T-cell (primary cell): ENCODE data around the gene HBM. TPM values are rescaled to one million over a fixed set of nuclear protein-coding genes. Genes with fewer than 3 reads are reported as not detected.
"Not testable (repeated sequence)": the region's sequence is repeated elsewhere in the genome, so short reads cannot be mapped to it uniquely, and the experiment has no call there.

Source experiments
- ATAC-seq, 4 experiments: fragments of 200-7000 bp in 3 of 4; fragments of 150-1000 bp in 1 of 4; cut with Tn5 transposase; replicated peaks in 1 of 4; 1 replicate in 3 of 4; 2 replicates in 1 of 4; pipeline ENCODE4 v1.10.0; 2021; ENCODE audit warnings: moderate library complexity in 3 of 4, mild to moderate bottlenecking in 2 of 4, moderate number of reproducible peaks in 1 of 4
- CTCF ChIA-PET, 2 donors: fragments of 300-600 bp; sonication (Branson Sonifier 250); formaldehyde crosslinking; loops; one replicate each; lab custom pipeline; 2022; ENCODE audit warnings: antibody characterized with exemption in 2 of 2; lab: Charles Lee
- POLR2A ChIA-PET, 2 donors: fragments of 300-600 bp; sonication (Branson Sonifier 250); formaldehyde crosslinking; loops; one replicate each; lab custom pipeline; 2022; ENCODE audit warnings: antibody characterized with exemption in 2 of 2; lab: Charles Lee
- DNase-seq, 35 experiments: peaks; one replicate each; pipeline versions ENCODE4 v3.0.0 to v3.0.0-alpha.2; 2013 to 2023
- H3K27ac ChIP-seq: one replicate; pipeline ENCODE4 v1.5.1; 2013; ENCODE audit warnings: low read length
- H3K27me3 ChIP-seq, 2 experiments: replicated peaks in 1 of 2; 1 replicate in 1 of 2; 2 replicates in 1 of 2; pipeline versions ENCODE4 v1.6.1 to v1.7.0; 2013; ENCODE audit warnings: low read length in 1 of 2, mixed read lengths in 1 of 2; ENCODE audit not compliant: control insufficient read depth in 2 of 2, insufficient read depth in 2 of 2; ENCODE audit errors: extremely low read depth in 1 of 2
- H3K36me3 ChIP-seq, 2 donors: 1 replicate in 1 of 2; 2 replicates in 1 of 2; pipeline versions ENCODE4 v1.6.1 to v1.7.0; 2013; ENCODE audit warnings: low read length in 1 of 2; ENCODE audit not compliant: control insufficient read depth in 2 of 2, insufficient read depth in 1 of 2; ENCODE audit errors: extremely low read depth in 1 of 2
- H3K4me1 ChIP-seq, 2 experiments: 1 replicate in 1 of 2; 2 replicates in 1 of 2; pipeline versions ENCODE4 v1.6.1 to v1.7.0; 2013; ENCODE audit warnings: low read length in 2 of 2, mixed read lengths in 1 of 2; ENCODE audit not compliant: insufficient read depth in 2 of 2, control insufficient read depth in 1 of 2; ENCODE audit errors: extremely low read depth in 1 of 2
- H3K4me3 ChIP-seq, 2 donors: 1 replicate in 1 of 2; 2 replicates in 1 of 2; pipeline versions ENCODE4 v1.5.1 to v1.7.0; 2013; ENCODE audit warnings: mild to moderate bottlenecking in 2 of 2, low read length in 1 of 2, moderate library complexity in 1 of 2; ENCODE audit not compliant: control insufficient read depth in 1 of 2; ENCODE audit errors: extremely low read depth in 1 of 2
- H3K9me3 ChIP-seq: 2 replicates; pipeline ENCODE4 v1.7.0; 2013
- H3K27ac Mint-ChIP-seq, 2 donors: one replicate each; pipeline ENCODE4 v1.8.0; 2020 to 2021; ENCODE audit warnings: mild to moderate bottlenecking in 2 of 2, mixed read lengths in 2 of 2
- H3K27me3 Mint-ChIP-seq, 2 donors: one replicate each; pipeline ENCODE4 v1.8.0; 2021 to 2022; ENCODE audit warnings: mixed read lengths in 2 of 2
- H3K36me3 Mint-ChIP-seq: one replicate; pipeline ENCODE4 v1.8.0; 2021; ENCODE audit warnings: mixed read lengths
- H3K4me1 Mint-ChIP-seq, 3 donors: one replicate each; pipeline ENCODE4 v1.8.0; 2020 to 2022; ENCODE audit warnings: mixed read lengths in 3 of 3, mild to moderate bottlenecking in 1 of 3
- H3K4me3 Mint-ChIP-seq, 3 donors: one replicate each; pipeline ENCODE4 v1.8.0; 2020 to 2022; ENCODE audit warnings: mild to moderate bottlenecking in 3 of 3, mixed read lengths in 3 of 3, moderate library complexity in 3 of 3
- H3K9me3 Mint-ChIP-seq, 3 donors: one replicate each; pipeline ENCODE4 v1.8.0; 2020 to 2022; ENCODE audit warnings: mixed read lengths in 3 of 3
- WGBS: methylation state at CpG from one replicate; pipeline ENCODE4 v1.1.5; 2013; ENCODE audit warnings: missing lambda C conversion rate; ENCODE audit not compliant: insufficient coverage; 5-methylcytosine and 5-hydroxymethylcytosine counted together
- total RNA-seq, 35 experiments: library from RNA in 6 of 35; stranded (reverse) in 6 of 35; fragments of 120-200 nt in 1 of 35; gene quantifications; one replicate each; pipeline versions ENCODE4 v1.2.1 to v1.2.4 and lab custom pipeline; 2013 to 2026

HBM gene
- total RNA-seq, 5 donors from 2014 or later (not counting 1 experiment from before 2014, with no cell fraction given), result not detected

GRCh38 chr16:119835-120491 lies 45.8 kb upstream of the HBM start:
- ChIA-PET POLR2A (interaction anchor here (0.5 to 0.6 kb wide), 2 partner anchors 12 to 38 kb away, joined by 3 to 4 read pairs; no protein-coding TSS in a partner anchor), CTCF (interaction anchor here in 1 of 2 donors (0.6 to 0.8 kb wide), 2 partner anchors 13 to 242 kb away, joined by 3 read pairs; no protein-coding TSS in a partner anchor)
- ATAC-seq, result no peak
- Histone ChIP-seq H3K9me3 (no peaks in the 10 kb centered on the region), H3K36me3 (peaks cover 13 to 27% of the 10 kb centered on the region in 2 donors), H3K27ac (no peak overlapping the region), H3K27me3 (no peaks in the 10 kb centered on the region), H3K4me1 (peaks cover 0 to 33% of the 10 kb centered on the region in 2 experiments), H3K4me3 (no peak overlapping the region)
- Mint-ChIP-seq H3K4me3 (no peak overlapping the region), H3K27me3 (no peaks in the 10 kb centered on the region), H3K4me1 (peaks cover 4 to 5% (median 4%) of the 10 kb centered on the region in 3 donors), H3K9me3 (no peaks in the 10 kb centered on the region), H3K27ac (no peak overlapping the region), H3K36me3 (peaks cover 19% of the 10 kb centered on the region)
- WGBS, result no CpG with 5 or more reads among the region's 3 CpGs
- DNase-seq, result no peak

- H3K36me3 ChIP-seq, result peaks cover 13 to 24% of the 10 kb centered on the region in 2 donors
- Mint-ChIP-seq H3K4me1 (peaks cover 4 to 7% (median 5%) of the 10 kb centered on the region in 3 donors), H3K9me3 (no peaks in the 10 kb centered on the region), H3K36me3 (peaks cover 15% of the 10 kb centered on the region), H3K27me3 (no peaks in the 10 kb centered on the region), H3K27ac (no peak overlapping the region), H3K4me3 (no peak overlapping the region)
- H3K27me3 ChIP-seq, result no peaks in the 10 kb centered on the region
- H3K9me3 ChIP-seq, result no peaks in the 10 kb centered on the region
- DNase-seq, result no peak
- ChIA-PET CTCF (no interaction called here), POLR2A (interaction anchor here in 1 of 2 donors (0.5 kb wide), 1 partner anchor 37 kb away, joined by 4 read pairs; no protein-coding TSS in a partner anchor)
- no peak overlapping the region for H3K27ac ChIP-seq
- H3K4me1 ChIP-seq, result peaks cover 0 to 41% of the 10 kb centered on the region in 2 experiments
- ATAC-seq, result no peak
- no peak overlapping the region for H3K4me3 ChIP-seq
- no CpG with 5 or more reads among the region's 2 CpGs for WGBS
These were observed 45.0 kb upstream of the HBM start for GRCh38 chr16:120756-121155.

- no peak overlapping the region for H3K4me3 ChIP-seq
- H3K9me3 Mint-ChIP-seq, result no peaks in the 10 kb centered on the region
- no peaks in the 10 kb centered on the region for H3K27me3 ChIP-seq
- H3K27ac Mint-ChIP-seq, result no peak overlapping the region
- ATAC-seq (no peak), DNase-seq (no peak)
- peak overlapping the region; percentile 80 for H3K27ac ChIP-seq
- H3K9me3 ChIP-seq, result no peaks in the 10 kb centered on the region
- no peaks in the 10 kb centered on the region for H3K27me3 Mint-ChIP-seq
- no peak overlapping the region for H3K4me3 Mint-ChIP-seq
- CTCF ChIA-PET, result no interaction called here
- POLR2A ChIA-PET, result interaction anchor here in 1 of 2 donors (0.5 kb wide), 1 partner anchor 100 kb away, joined by 6 read pairs; no protein-coding TSS in a partner anchor
- H3K36me3 Mint-ChIP-seq, result peaks cover 10% of the 10 kb centered on the region
- peaks cover 0 to 43% of the 10 kb centered on the region in 2 experiments for H3K4me1 ChIP-seq
- WGBS, result no CpG with 5 or more reads among the region's 1 CpG
- peaks cover 5 to 8% (median 5%) of the 10 kb centered on the region in 3 donors for H3K4me1 Mint-ChIP-seq
- peaks cover 9 to 11% of the 10 kb centered on the region in 2 donors for H3K36me3 ChIP-seq
These were observed 43.4 kb upstream of the HBM start for GRCh38 chr16:122361-122760.

- H3K9me3 Mint-ChIP-seq, H3K36me3 ChIP-seq, H3K9me3 ChIP-seq, H3K4me3 ChIP-seq, H3K27ac Mint-ChIP-seq, H3K4me3 Mint-ChIP-seq, CTCF ChIA-PET, H3K4me1 Mint-ChIP-seq, ATAC-seq, H3K27me3 Mint-ChIP-seq, H3K27me3 ChIP-seq, POLR2A ChIA-PET: not testable (repeated sequence)
- DNase-seq, result peak in 9 of 35 experiments; percentile 4 to 60 (median 12)
- Histone ChIP-seq H3K4me1 (peaks cover 0 to 36% of the 10 kb centered on the region in 2 experiments), H3K27ac (peak overlapping the region; percentile 82)
- H3K36me3 Mint-ChIP-seq, result peaks cover 10% of the 10 kb centered on the region
- WGBS, result 41% methylated on average over 8 of the region's 19 CpGs
These were observed 42.0 kb upstream of the HBM start for GRCh38 chr16:123558-124350.

GRCh38 chr16:125011-125410 lies 40.8 kb upstream of the HBM start:
- ChIA-PET POLR2A (no interaction called here), CTCF (no interaction called here)
- no peaks in the 10 kb centered on the region for H3K27me3 Mint-ChIP-seq
- peak overlapping the region; percentile 82 for H3K27ac ChIP-seq
- H3K4me3 Mint-ChIP-seq, result no peak overlapping the region
- H3K9me3 ChIP-seq, result no peaks in the 10 kb centered on the region
- H3K36me3 Mint-ChIP-seq, result peaks cover 15% of the 10 kb centered on the region
- no peak overlapping the region for H3K27ac Mint-ChIP-seq
- peaks cover 6 to 47% of the 10 kb centered on the region in 2 experiments for H3K4me1 ChIP-seq
- ATAC-seq (no peak), DNase-seq (no peak)
- no peaks in the 10 kb centered on the region for H3K27me3 ChIP-seq
- H3K36me3 ChIP-seq, result peaks cover 7% of the 10 kb centered on the region in 2 donors
- H3K4me1 Mint-ChIP-seq, result peaks cover 9 to 16% (median 15%) of the 10 kb centered on the region in 3 donors
- H3K9me3 Mint-ChIP-seq, result no peaks in the 10 kb centered on the region
- no CpG with 5 or more reads among the region's 3 CpGs for WGBS
- H3K4me3 ChIP-seq, result no peak overlapping the region

- peaks cover 6 to 32% of the 10 kb centered on the region in 2 experiments for H3K4me1 ChIP-seq
- peaks cover 24 to 29% (median 25%) of the 10 kb centered on the region in 3 donors for H3K4me1 Mint-ChIP-seq
These were observed 36.7 kb upstream of the HBM start for GRCh38 chr16:129075-129474.

More at GRCh38 chr16:129075-129474, 36.7 kb upstream of the HBM start:
- Mint-ChIP-seq H3K27ac (no peak overlapping the region), H3K27me3 (no peaks in the 10 kb centered on the region), H3K4me3 (no peak overlapping the region), H3K9me3 (no peaks in the 10 kb centered on the region), H3K36me3 (peaks cover 9% of the 10 kb centered on the region)
- Histone ChIP-seq H3K36me3 (no peaks in the 10 kb centered on the region), H3K27ac (no peak overlapping the region), H3K4me3 (no peak overlapping the region), H3K27me3 (no peaks in the 10 kb centered on the region), H3K9me3 (no peaks in the 10 kb centered on the region)
- DNase-seq (no peak), ATAC-seq (no peak)
- CTCF ChIA-PET, result no interaction called here
- POLR2A ChIA-PET, result no interaction called here
- WGBS, result 58% methylated on average over 2 of the region's 2 CpGs
